H9 (cell line): ENCODE data around the gene PLXNA4. TPM values are rescaled to one million over a fixed set of nuclear protein-coding genes. Genes with fewer than 3 reads are reported as not detected.

Experiments
- DNase-seq: peaks from one replicate; pipeline ENCODE4 v3.0.0-alpha.2; 2017
- H2AFZ ChIP-seq: one replicate; pipeline ENCODE4 v1.6.1; 2013; ENCODE audit warnings: mild to moderate bottlenecking, low read length, control low read depth, moderate library complexity
- H2AK5ac ChIP-seq: 2 replicates; pipeline ENCODE4 v1.6.1; 2013; ENCODE audit warnings: low read length, control low read depth, mixed read lengths; ENCODE audit not compliant: insufficient read length
- H2BK120ac ChIP-seq: one replicate; pipeline ENCODE4 v1.6.1; 2013; ENCODE audit warnings: low read depth, mild to moderate bottlenecking, low read length, control low read depth, inconsistent platforms; ENCODE audit not compliant: poor library complexity, severe bottlenecking
- H2BK12ac ChIP-seq: 2 replicates; pipeline ENCODE4 v1.6.1; 2013; ENCODE audit warnings: low read length, control low read depth, mixed read lengths, low read depth; ENCODE audit not compliant: insufficient read length
- H2BK15ac ChIP-seq: 2 replicates; pipeline ENCODE4 v1.6.1; 2013; ENCODE audit warnings: low read depth, low read length, control low read depth
- H2BK20ac ChIP-seq: one replicate; pipeline ENCODE4 v1.6.1; 2013; ENCODE audit warnings: low read depth, mild to moderate bottlenecking, low read length, control low read depth, inconsistent platforms; ENCODE audit not compliant: poor library complexity, severe bottlenecking
- H2BK5ac ChIP-seq: 2 replicates; pipeline ENCODE4 v1.6.1; 2013; ENCODE audit warnings: low read length, control low read depth, mixed read lengths; ENCODE audit not compliant: insufficient read length
- H3K14ac ChIP-seq: 2 replicates; pipeline ENCODE4 v1.6.1; 2013; ENCODE audit warnings: low read length, control low read depth; ENCODE audit not compliant: insufficient read depth
- H3K18ac ChIP-seq: 2 replicates; pipeline ENCODE4 v1.6.1; 2013; ENCODE audit warnings: low read depth, mild to moderate bottlenecking, mixed read lengths, low read length, control low read depth; ENCODE audit not compliant: insufficient read length
- H3K23ac ChIP-seq: 2 replicates; pipeline ENCODE4 v1.6.1; 2013; ENCODE audit warnings: low read length, control low read depth, mixed read lengths, low read depth; ENCODE audit not compliant: insufficient read length
- H3K23me2 ChIP-seq: 2 replicates; pipeline ENCODE4 v1.6.1; 2013; ENCODE audit warnings: low read depth, mild to moderate bottlenecking, mixed read lengths, low read length, control low read depth; ENCODE audit not compliant: insufficient read length, poor library complexity, severe bottlenecking
- H3K27ac ChIP-seq: 2 replicates; pipeline ENCODE4 v1.5.1; 2013; ENCODE audit warnings: low read length, control low read depth, mixed read lengths, low read depth; ENCODE audit not compliant: insufficient read length
- H3K27me3 ChIP-seq: 2 replicates; pipeline ENCODE4 v1.6.1; 2013; ENCODE audit warnings: low read length, control low read depth, inconsistent platforms; ENCODE audit not compliant: insufficient read depth
- H3K4ac ChIP-seq: 2 replicates; pipeline ENCODE4 v1.6.1; 2013; ENCODE audit warnings: low read depth, mild to moderate bottlenecking, control low read depth, inconsistent platforms, low read length, moderate library complexity
- H3K4me1 ChIP-seq: 2 replicates; pipeline ENCODE4 v1.6.1; 2013; ENCODE audit warnings: low read length, control low read depth, inconsistent platforms; ENCODE audit not compliant: insufficient read depth
- H3K4me2 ChIP-seq: 2 replicates; pipeline ENCODE4 v1.6.1; 2013; ENCODE audit warnings: low read length, control low read depth, mixed read lengths; ENCODE audit not compliant: insufficient read length, insufficient read depth
- H3K56ac ChIP-seq: 2 replicates; pipeline ENCODE4 v1.6.1; 2013; ENCODE audit warnings: low read depth, mild to moderate bottlenecking, mixed read lengths, low read length, control low read depth; ENCODE audit not compliant: insufficient read length
- H3K79me1 ChIP-seq: 2 replicates; pipeline ENCODE4 v1.6.1; 2013; ENCODE audit warnings: low read depth, mild to moderate bottlenecking, moderate library complexity, low read length, control low read depth, inconsistent platforms; ENCODE audit not compliant: insufficient read depth, poor library complexity, severe bottlenecking
- H3K79me2 ChIP-seq: 2 replicates; pipeline ENCODE4 v1.6.1; 2013; ENCODE audit warnings: low read length, control low read depth, inconsistent platforms; ENCODE audit not compliant: insufficient read depth
- H3K9ac ChIP-seq: 2 replicates; pipeline ENCODE4 v1.6.1; 2013; ENCODE audit warnings: low read length, control low read depth, mixed read lengths; ENCODE audit not compliant: insufficient read length; ENCODE audit errors: extremely low read depth
- H3K9me3 ChIP-seq: one replicate; pipeline ENCODE4 v1.6.1; 2013; ENCODE audit warnings: low read depth, low read length, inconsistent platforms; ENCODE audit not compliant: control insufficient read depth
- H3T11ph ChIP-seq: one replicate; pipeline ENCODE4 v1.6.1; 2013; ENCODE audit warnings: mild to moderate bottlenecking, low read length, control low read depth, inconsistent platforms
- H4K20me1 ChIP-seq: one replicate; pipeline ENCODE4 v1.6.1; 2013; ENCODE audit not compliant: control insufficient read depth, insufficient read length, insufficient read depth
- H4K5ac ChIP-seq: 2 replicates; pipeline ENCODE4 v1.6.1; 2013; ENCODE audit warnings: low read depth, mild to moderate bottlenecking, mixed read lengths, low read length, control low read depth; ENCODE audit not compliant: insufficient read length
- H4K8ac ChIP-seq: replicated peaks from 2 replicates; pipeline ENCODE4 v1.6.1; 2013; ENCODE audit warnings: low read length, control low read depth, mixed read lengths, low read depth; ENCODE audit not compliant: insufficient read length
- H4K91ac ChIP-seq: 2 replicates; pipeline ENCODE4 v1.6.1; 2013; ENCODE audit warnings: low read depth, mild to moderate bottlenecking, moderate library complexity, mixed read lengths, low read length, control low read depth; ENCODE audit not compliant: insufficient read length
- H3K27ac Mint-ChIP-seq, 3 experiments: 2 replicates in 2 of 3; 3 replicates in 1 of 3; pipeline ENCODE4 v1.8.0; 2020 to 2021; ENCODE audit warnings: mixed read lengths in 3 of 3, mild to moderate bottlenecking in 1 of 3, moderate library complexity in 1 of 3
- H3K27me3 Mint-ChIP-seq: 2 replicates; pipeline ENCODE4 v1.8.0; 2021; ENCODE audit warnings: low read depth, mild to moderate bottlenecking, moderate library complexity, mixed read lengths
- H3K36me3 Mint-ChIP-seq, 3 experiments: 2 replicates in 2 of 3; 3 replicates in 1 of 3; pipeline ENCODE4 v1.8.0; 2020 to 2021; ENCODE audit warnings: low read depth in 3 of 3, mixed read lengths in 3 of 3; ENCODE audit not compliant: insufficient read depth in 1 of 3
- H3K4me1 Mint-ChIP-seq, 2 experiments: 2 replicates each; pipeline ENCODE4 v1.8.0; 2020; ENCODE audit warnings: mixed read lengths in 2 of 2
- H3K4me3 Mint-ChIP-seq, 2 experiments: 2 replicates in 1 of 2; 3 replicates in 1 of 2; pipeline ENCODE4 v1.8.0; 2020 to 2021; ENCODE audit warnings: mild to moderate bottlenecking in 2 of 2, mixed read lengths in 2 of 2, moderate library complexity in 1 of 2
- H3K9me3 Mint-ChIP-seq, 2 experiments: 2 replicates in 1 of 2; 3 replicates in 1 of 2; pipeline ENCODE4 v1.8.0; 2020; ENCODE audit warnings: mild to moderate bottlenecking in 2 of 2, mixed read lengths in 2 of 2, moderate library complexity in 1 of 2
- WGBS: extraction: QIAGEN DNeasy Blood & Tissue Kit; methylation state at CpG from one replicate; pipeline ENCODE4 v1.1.7; 2013; ENCODE audit warnings: missing lambda C conversion rate, low lambda C conversion rate, mixed read lengths; ENCODE audit not compliant: insufficient read length; ENCODE audit errors: extremely low coverage; 5-methylcytosine and 5-hydroxymethylcytosine counted together
- total RNA-seq: library from RNA; stranded (reverse); gene quantifications from 2 replicates; pipeline ENCODE4 v1.2.1, GENCODE V29; 2021
- TF ChIP-seq, protein P1 (sequence below): fragments of 200-600 bp; sonication (generic); conservative IDR thresholded peaks from 3 replicates; pipeline ENCODE4 v1.8.0; 2021; ENCODE audit warnings: antibody characterized with exemption, mild to moderate bottlenecking

Gene PLXNA4
- total RNA-seq, 1 experiment from 2014 or later: 0.35 TPM

- Mint-ChIP-seq H3K27ac (no peak overlapping the region), H3K4me3 (no peak overlapping the region), H3K27me3 (peaks cover 14% of the 10 kb centered on the region; the same call in 1 of the 2 replicates)
These were observed 418.1 kb downstream of the PLXNA4 start for GRCh38 chr7:132158166-132158565.

More at GRCh38 chr7:132158166-132158565, 418.1 kb downstream of the PLXNA4 start:
- Histone ChIP-seq H3K79me1 (no peaks in the 10 kb centered on the region), H3K9me3 (no peaks in the 10 kb centered on the region), H3K4me2 (no peak overlapping the region), H4K20me1 (no peaks in the 10 kb centered on the region), H2BK20ac (no peak overlapping the region), H4K8ac (no peak overlapping the region), H3T11ph (no peak overlapping the region), H2AFZ (no peak overlapping the region), H3K4ac (no peak overlapping the region), H2BK120ac (no peak overlapping the region), H3K23me2 (no peaks in the 10 kb centered on the region), H3K79me2 (no peaks in the 10 kb centered on the region), H4K91ac (no peak overlapping the region), H3K4me1 (no peaks in the 10 kb centered on the region; the same call in 1 of the 2 replicates), H2BK5ac (no peak overlapping the region), H4K5ac (no peak overlapping the region), H3K27me3 (no peaks in the 10 kb centered on the region; the same call in 1 of the 2 replicates), H2BK15ac (no peak overlapping the region), H2BK12ac (no peak overlapping the region), H3K18ac (no peak overlapping the region), H3K9ac (no peak overlapping the region), H3K27ac (no peak overlapping the region), H3K23ac (no peak overlapping the region), H3K14ac (no peak overlapping the region), H2AK5ac (no peak overlapping the region), H3K56ac (no peak overlapping the region)
- WGBS: no CpG with 5 or more reads among the region's 2 CpGs
- TF ChIP-seq, protein P1, sequence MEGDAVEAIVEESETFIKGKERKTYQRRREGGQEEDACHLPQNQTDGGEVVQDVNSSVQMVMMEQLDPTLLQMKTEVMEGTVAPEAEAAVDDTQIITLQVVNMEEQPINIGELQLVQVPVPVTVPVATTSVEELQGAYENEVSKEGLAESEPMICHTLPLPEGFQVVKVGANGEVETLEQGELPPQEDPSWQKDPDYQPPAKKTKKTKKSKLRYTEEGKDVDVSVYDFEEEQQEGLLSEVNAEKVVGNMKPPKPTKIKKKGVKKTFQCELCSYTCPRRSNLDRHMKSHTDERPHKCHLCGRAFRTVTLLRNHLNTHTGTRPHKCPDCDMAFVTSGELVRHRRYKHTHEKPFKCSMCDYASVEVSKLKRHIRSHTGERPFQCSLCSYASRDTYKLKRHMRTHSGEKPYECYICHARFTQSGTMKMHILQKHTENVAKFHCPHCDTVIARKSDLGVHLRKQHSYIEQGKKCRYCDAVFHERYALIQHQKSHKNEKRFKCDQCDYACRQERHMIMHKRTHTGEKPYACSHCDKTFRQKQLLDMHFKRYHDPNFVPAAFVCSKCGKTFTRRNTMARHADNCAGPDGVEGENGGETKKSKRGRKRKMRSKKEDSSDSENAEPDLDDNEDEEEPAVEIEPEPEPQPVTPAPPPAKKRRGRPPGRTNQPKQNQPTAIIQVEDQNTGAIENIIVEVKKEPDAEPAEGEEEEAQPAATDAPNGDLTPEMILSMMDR: no peak
- peaks cover 37 to 54% of the 10 kb centered on the region in 2 experiments for H3K4me1 Mint-ChIP-seq
- no peaks in the 10 kb centered on the region for H3K9me3 Mint-ChIP-seq
- no peaks in the 10 kb centered on the region for H3K36me3 Mint-ChIP-seq
- DNase-seq: no peak
